ENCODE data around the gene PCSK6.

PCSK6 gene

GRCh38 chr15:101498717-101499480 lies 9.4 kb upstream of the PCSK6 start:
- DNase-seq: no peak

GRCh38 chr15:101498076-101498716 lies 8.7 kb upstream of the PCSK6 start:
- no peak for DNase-seq

- DNase-seq: no peak
Observed at GRCh38 chr15:101497484-101498034, 8.1 kb upstream of the PCSK6 start.

DNA sequence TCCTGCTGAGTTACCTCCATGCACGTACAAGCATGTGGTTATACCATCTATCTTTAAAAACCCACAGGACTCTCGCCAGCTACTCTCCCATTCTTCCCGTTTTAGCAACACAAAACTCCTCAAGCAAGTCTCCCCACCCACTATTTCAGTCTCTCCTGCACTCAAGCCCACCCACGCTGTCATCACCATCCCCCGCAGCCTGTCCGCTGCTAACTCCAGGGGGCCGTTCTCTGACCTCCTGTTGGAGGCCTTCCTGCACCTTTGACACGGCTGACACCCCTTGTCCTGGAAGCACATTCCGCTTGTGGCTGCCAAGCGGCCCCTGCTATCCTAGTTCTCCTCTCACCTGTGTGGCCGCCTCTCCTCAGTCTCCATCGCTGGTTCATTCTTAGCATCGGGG lies 7.5 kb upstream of the PCSK6 start:
- no peak for DNase-seq

- DNase-seq: no peak
Observed at GRCh38 chr15:101496198-101496986, 6.9 kb upstream of the PCSK6 start.

DNA sequence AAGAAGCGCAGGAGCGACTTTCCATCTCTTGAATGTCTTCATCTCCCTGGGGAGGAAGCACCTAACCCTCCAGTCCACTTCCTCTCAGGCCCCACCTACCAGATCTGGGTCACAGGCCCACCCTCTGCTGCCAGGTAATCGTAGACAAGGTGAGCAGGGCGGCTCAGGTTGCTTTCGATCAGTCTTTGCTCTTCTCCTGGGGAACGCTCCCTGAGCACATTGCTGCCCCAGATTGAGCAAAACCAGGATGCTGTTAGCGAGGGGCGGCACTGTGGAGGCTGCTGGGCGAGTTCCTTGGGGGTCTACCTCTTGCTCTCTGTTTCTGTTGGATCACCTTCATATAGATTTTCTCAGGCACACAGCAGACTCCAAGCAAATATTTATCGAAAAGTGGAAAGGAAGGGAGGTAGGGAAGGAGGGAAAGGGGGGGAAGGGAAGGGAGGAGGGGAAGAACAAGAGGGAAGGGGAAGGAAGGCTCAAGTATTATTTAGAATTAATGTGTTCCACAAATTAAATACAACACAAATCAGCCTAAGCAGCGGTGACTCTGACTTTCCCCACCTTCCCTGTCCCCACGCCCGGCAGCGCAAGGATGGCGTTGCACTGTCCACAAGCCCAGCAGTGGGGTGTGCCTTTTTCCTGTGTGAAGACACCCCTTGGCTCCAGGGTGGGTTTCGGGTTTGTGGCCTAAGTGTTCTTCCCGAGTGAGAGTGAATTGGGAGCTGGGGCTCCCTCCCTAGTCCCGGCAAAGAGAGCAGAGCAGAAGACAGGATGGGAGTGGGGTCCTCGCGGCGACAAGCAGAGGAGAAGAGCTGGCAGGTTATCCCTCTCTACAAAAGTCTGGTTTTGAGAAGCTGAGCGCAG lies 6.1 kb upstream of the PCSK6 start:
- no peak for DNase-seq

DNA sequence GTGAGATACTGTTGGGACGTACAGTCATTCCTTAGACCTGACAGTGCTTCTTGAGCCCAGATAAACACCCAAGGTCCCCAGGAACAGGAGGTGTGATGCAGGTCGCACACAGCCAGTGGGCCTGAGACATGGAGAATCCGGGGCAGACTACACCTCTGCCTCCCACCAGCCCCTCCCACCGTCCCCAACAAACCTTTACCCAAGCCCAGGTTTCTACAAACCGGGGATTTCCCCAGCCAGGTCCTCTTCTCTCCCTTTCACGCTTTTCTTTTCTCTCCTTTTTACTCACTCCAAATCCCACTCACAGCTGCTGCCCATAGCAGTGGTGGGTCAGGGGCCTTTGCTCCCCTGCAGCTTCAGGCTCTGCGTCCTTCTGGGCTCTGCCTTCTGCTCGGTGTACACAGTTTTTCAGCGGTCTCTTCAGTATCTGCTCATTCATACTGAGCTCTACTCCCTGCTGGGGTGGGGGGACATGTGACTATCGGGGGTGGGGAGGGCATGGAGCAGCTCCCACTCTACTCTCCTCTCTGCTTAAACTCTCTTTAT lies 4.8 kb upstream of the PCSK6 start:
- DNase-seq: no peak

GRCh38 chr15:101492766-101493692 lies 3.5 kb upstream of the PCSK6 start:
- DNase-seq: no peak

DNA sequence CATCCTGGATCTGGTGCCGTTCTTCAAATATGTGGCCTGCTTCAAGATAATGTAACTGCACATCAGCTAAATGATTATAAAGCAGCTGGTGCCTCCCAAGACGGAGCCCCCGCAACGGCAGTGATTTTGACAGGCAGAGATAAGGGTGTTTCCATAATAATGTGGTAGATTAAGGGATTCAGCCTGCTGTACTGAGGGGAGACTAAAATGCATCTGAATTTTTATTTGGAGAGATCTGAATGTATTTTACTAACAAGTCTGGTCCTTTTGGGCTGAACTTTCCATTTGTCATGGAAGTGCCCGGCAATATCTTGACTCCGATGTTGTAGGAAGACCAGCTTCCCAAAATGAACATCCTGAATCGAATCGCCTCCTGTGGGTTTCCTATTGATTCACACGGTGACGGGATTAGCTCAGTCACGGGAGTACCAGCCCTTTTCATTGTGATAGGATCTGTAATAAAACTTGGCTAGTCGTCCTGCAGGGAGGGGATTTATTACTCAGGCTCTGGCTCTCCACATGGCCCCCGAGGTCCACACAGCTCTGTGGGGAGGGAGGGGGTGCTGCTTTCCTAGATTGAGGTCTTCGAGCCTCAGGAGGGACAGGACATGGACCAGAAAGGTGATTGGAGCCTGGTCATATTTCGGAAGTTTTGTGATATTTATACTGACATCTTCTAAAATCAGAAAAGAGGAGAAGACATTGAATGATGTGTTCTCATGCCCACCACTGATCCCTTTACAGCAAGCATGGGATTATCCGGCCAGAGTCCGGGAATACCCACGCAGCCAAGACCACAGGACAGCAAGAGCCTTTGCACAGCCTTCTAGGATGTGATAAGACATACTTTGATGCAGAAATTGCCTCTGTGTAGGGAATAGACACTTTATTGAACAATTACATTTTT lies 2.5 kb upstream of the PCSK6 start:
- DNase-seq: no peak

DNA sequence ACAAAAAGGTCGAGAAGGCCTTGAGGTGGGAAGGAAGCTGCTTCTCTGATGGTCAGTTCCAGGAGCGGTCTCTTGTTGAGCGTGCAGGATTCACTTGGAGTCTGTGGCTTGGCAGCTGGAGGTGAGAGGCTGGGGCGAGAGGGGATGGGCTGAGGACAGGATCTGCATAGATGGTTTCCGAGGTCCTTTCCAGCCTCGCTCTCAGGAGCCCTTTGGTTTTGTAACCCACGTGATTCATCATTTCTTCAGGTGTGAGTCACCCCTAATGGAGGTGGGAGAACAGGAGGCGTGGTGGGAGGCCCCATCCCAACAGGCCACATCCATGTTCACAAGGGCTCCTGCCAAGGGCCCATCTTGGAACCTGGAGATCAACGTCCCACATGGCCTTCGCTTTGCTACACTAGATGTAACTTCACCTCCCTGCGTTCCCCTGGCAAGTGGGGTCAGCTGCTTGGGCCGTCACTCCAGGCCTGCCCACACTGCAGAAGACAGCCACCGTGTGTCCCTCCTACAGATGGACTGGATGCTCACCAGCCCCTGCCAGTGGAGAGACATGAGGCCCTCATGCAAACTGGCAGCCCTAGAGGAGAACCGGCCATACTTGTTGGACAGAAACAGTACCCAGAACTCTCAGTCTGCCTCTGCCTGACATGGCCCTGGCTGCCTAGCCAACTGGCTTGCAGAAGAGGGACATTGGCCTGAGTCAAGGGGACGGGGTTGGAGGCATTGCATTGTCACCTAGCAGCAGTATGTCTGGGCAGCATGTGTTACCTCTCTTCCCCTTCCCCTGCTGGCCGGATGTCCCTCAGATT lies 1.6 kb upstream of the PCSK6 start:
- no peak for DNase-seq

DNA sequence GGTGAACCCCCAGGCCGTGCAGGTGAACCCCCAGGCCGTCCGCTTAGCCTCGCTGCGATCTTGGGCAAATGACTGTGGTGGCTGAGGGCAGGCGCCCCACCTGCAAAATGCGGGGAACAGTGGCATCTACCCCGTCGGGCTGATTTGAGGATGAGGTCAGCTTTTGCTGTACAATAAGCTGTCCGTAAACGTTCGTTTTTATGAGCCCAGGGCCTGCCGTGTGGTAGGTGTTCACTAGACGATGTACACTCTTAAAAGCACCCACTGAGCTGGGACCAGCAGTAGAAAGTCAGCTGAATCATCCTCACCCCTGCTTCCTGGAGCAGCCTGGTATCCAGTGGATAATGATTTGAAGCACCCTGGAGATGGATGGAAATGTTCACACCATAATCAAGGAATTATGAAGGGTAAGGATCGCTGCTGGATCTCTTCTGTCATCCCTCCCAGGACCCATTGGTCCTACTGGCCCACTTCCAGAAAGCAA lies 943 bp upstream of the PCSK6 start:
- DNase-seq: no peak

GRCh38 chr15:101489237-101489598 lies 289 bp downstream of the PCSK6 start:
- DNase-seq: no peak

GRCh38 chr15:101488300-101489164 lies 975 bp downstream of the PCSK6 start:
- no peak for DNase-seq

GRCh38 chr15:101486696-101487459 lies 2.6 kb downstream of the PCSK6 start:
- no peak for DNase-seq

DNA sequence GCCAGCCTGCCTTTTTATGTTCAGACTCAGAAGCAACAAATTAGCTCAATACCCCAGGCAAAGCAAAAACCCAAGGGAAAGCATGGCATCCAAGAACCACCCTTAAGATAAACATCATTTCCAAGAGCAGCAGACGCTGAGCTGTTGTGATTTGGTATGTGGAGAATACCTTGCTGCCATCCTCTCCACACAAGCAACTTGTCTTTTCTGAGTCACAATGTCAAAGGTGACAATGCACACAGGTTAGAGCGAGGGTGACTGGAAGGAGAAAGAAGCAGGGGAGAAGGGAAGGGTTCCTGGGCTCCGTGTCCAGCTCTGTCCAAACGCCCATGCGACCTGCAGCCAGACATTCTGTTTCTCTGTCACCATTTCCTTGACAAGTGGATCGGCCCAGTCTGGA lies 6.0 kb downstream of the PCSK6 start:
- DNase-seq: no peak

- no peak for DNase-seq
Observed at GRCh38 chr15:101482526-101483371, 6.8 kb downstream of the PCSK6 start.

Measured in NCI-H2227 treated with DMSO at 0.1 percent for 48 hours (cell line).